ENCODE results near the gene CHADL. TPM values are rescaled to one million over a fixed set of nuclear protein-coding genes. Genes with fewer than 3 reads are reported as not detected.

The CHADL gene
- total RNA-seq, 1 experiment from 2014 or later: 0.74 TPM

GRCh38 chr22:41263704-41264103, 23.0 kb upstream of the CHADL start:
- ChIA-PET POLR2A (ENCODE audit: unreplicated experiment) (no interaction called here), CTCF (interaction anchor here (0.5 kb wide), 1 partner anchor 97 kb away, joined by 4 read pairs; no protein-coding TSS in a partner anchor)
- Histone ChIP-seq H3K27me3 (ENCODE audit: insufficient read depth, low read depth) (no peaks in the 10 kb centered on the region), H3K79me2 (ENCODE audit: low read depth) (0 out of 2 replicates have a peak, but pooled peaks cover 11% of the 10 kb centered on the region), H3K9me2 (ENCODE audit: insufficient read depth) (no peaks in the 10 kb centered on the region), H3K36me3 (ENCODE audit: low read depth) (peaks cover 50% of the 10 kb centered on the region), H2AFZ (no peak overlapping the region), H3K4me3 (no peak overlapping the region), H3K27ac (no peak overlapping the region; the same call in 1 of the 2 replicates), H4K20me1 (ENCODE audit: insufficient read depth) (peaks cover 15% of the 10 kb centered on the region; the same call in 1 of the 2 replicates), H3K4me1 (replicated peaks; ENCODE audit: insufficient read depth) (no peaks in the 10 kb centered on the region), H3K9me3 (ENCODE audit: insufficient read depth, low read depth) (no peaks in the 10 kb centered on the region), H3F3A (ENCODE audit: insufficient read depth, low read depth) (peaks cover 17% of the 10 kb centered on the region; the same call in 1 of the 2 replicates), H3K4me2 (no peak overlapping the region)
- DNase-seq: no peak
- intact Hi-C loops (cut with micrococcal nuclease; ENCODE audit: unreplicated experiment): no loop called here
- TF ChIP-seq CTCF (conservative IDR thresholded peaks at IDR 0.05) (no peak), EZH2 (IDR thresholded peaks at IDR 0.05; ENCODE audit: low read depth) (no peak)
- no TSS peak for BruUV-seq (replicated peaks)

- H3K4me1 ChIP-seq (replicated peaks; ENCODE audit: insufficient read depth): peaks cover 7% of the 10 kb centered on the region
- no peak overlapping the region for H3K4me3 ChIP-seq
- ChIA-PET POLR2A (ENCODE audit: unreplicated experiment) (no interaction called here), CTCF (no interaction called here)
- intact Hi-C loops (cut with micrococcal nuclease; ENCODE audit: unreplicated experiment): no loop called here
- H3K27ac ChIP-seq: no peak overlapping the region
- H4K20me1 ChIP-seq (ENCODE audit: insufficient read depth): peaks cover 13% of the 10 kb centered on the region; the same call in 1 of the 2 replicates
- BruUV-seq (replicated peaks): no TSS peak
- no peak overlapping the region for H2AFZ ChIP-seq
- H3K9me3 ChIP-seq (ENCODE audit: insufficient read depth, low read depth): no peaks in the 10 kb centered on the region
- no peaks in the 10 kb centered on the region for H3K9me2 ChIP-seq (ENCODE audit: insufficient read depth)
- 0 out of 2 replicates have a peak, but pooled peaks cover 8% of the 10 kb centered on the region for H3K79me2 ChIP-seq (ENCODE audit: low read depth)
- H3K36me3 ChIP-seq (ENCODE audit: low read depth): peaks cover 45% of the 10 kb centered on the region
- peaks cover 23% of the 10 kb centered on the region; the same call in 1 of the 2 replicates for H3F3A ChIP-seq (ENCODE audit: insufficient read depth, low read depth)
- no peak overlapping the region for H3K4me2 ChIP-seq
- no peak for TF ChIP-seq EZH2 (IDR thresholded peaks at IDR 0.05; ENCODE audit: low read depth)
- no peak for TF ChIP-seq CTCF (conservative IDR thresholded peaks at IDR 0.05)
- no peak for DNase-seq
- H3K27me3 ChIP-seq (ENCODE audit: insufficient read depth, low read depth): no peaks in the 10 kb centered on the region
Measured at GRCh38 chr22:41262250-41262765, 21.6 kb upstream of the CHADL start.

GRCh38 chr22:41261541-41262249, 21.0 kb upstream of the CHADL start:
- no peaks in the 10 kb centered on the region for H3K9me2 ChIP-seq (ENCODE audit: insufficient read depth)
- no peak overlapping the region for H3K4me2 ChIP-seq
- no peaks in the 10 kb centered on the region for H3K9me3 ChIP-seq (ENCODE audit: insufficient read depth, low read depth)
- no peak overlapping the region for H3K4me3 ChIP-seq
- H3F3A ChIP-seq (ENCODE audit: insufficient read depth, low read depth): peaks cover 27% of the 10 kb centered on the region; the same call in 1 of the 2 replicates
- H3K79me2 ChIP-seq (ENCODE audit: low read depth): 0 out of 2 replicates have a peak, but pooled peaks cover 8% of the 10 kb centered on the region
- no peak for TF ChIP-seq EZH2 (IDR thresholded peaks at IDR 0.05; ENCODE audit: low read depth)
- no peak for TF ChIP-seq CTCF (conservative IDR thresholded peaks at IDR 0.05)
- CTCF ChIA-PET: no interaction called here
- H2AFZ ChIP-seq: no peak overlapping the region
- intact Hi-C loops (cut with micrococcal nuclease; ENCODE audit: unreplicated experiment): no loop called here
- no peak overlapping the region for H3K27ac ChIP-seq
- POLR2A ChIA-PET (ENCODE audit: unreplicated experiment): no interaction called here
- DNase-seq: no peak
- no TSS peak for BruUV-seq (replicated peaks)
- peaks cover 48% of the 10 kb centered on the region for H3K36me3 ChIP-seq (ENCODE audit: low read depth)
- H3K4me1 ChIP-seq (replicated peaks; ENCODE audit: insufficient read depth): peaks cover 13% of the 10 kb centered on the region
- no peaks in the 10 kb centered on the region for H3K27me3 ChIP-seq (ENCODE audit: insufficient read depth, low read depth)
- peaks cover 11% of the 10 kb centered on the region; the same call in 1 of the 2 replicates for H4K20me1 ChIP-seq (ENCODE audit: insufficient read depth)

Data from PC-9 (cell line).